Calu3 (cell line): Measurements from ENCODE around the gene KCNIP4. TPM values are rescaled to one million over a fixed set of nuclear protein-coding genes. Genes with fewer than 3 reads are reported as not detected.

Source experiments
- BruUV-seq: library from RNA; stranded (reverse); fragments of 400-500 nt; replicated peaks from 2 replicates; lab custom pipeline; 2021; lab: Mats Ljungman, UMichigan
- CTCF ChIA-PET: fragments of 300-600 bp; sonication (Branson Sonifier 250); formaldehyde crosslinking; loops from one replicate; lab custom pipeline; 2022; ENCODE audit warnings: antibody characterized with exemption; lab: Charles Lee
- DNase-seq: peaks from one replicate; pipeline ENCODE4 v3.0.0; 2022
- H3K27ac Mint-ChIP-seq: one replicate; pipeline ENCODE4 v1.8.0; 2022; ENCODE audit warnings: mixed read lengths; ENCODE audit not compliant: unreplicated experiment
- H3K27me3 Mint-ChIP-seq: one replicate; pipeline ENCODE4 v1.8.0; 2022; ENCODE audit warnings: mixed read lengths; ENCODE audit not compliant: unreplicated experiment
- H3K36me3 Mint-ChIP-seq: one replicate; pipeline ENCODE4 v1.8.0; 2022; ENCODE audit warnings: mild to moderate bottlenecking, moderate library complexity, mixed read lengths; ENCODE audit not compliant: insufficient read depth, unreplicated experiment
- H3K4me1 Mint-ChIP-seq: one replicate; pipeline ENCODE4 v1.8.0; 2022; ENCODE audit warnings: mild to moderate bottlenecking, low read depth, mixed read lengths; ENCODE audit not compliant: unreplicated experiment
- H3K4me3 Mint-ChIP-seq: one replicate; pipeline ENCODE4 v1.8.0; 2022; ENCODE audit warnings: mild to moderate bottlenecking, low read depth, moderate library complexity, mixed read lengths; ENCODE audit not compliant: unreplicated experiment
- H3K9me3 Mint-ChIP-seq: one replicate; pipeline ENCODE4 v1.8.0; 2022; ENCODE audit warnings: low read depth, mixed read lengths; ENCODE audit not compliant: unreplicated experiment
- intact Hi-C: fragments of 100-400 bp; cut with micrococcal nuclease; formaldehyde crosslinking; loops from one replicate; pipeline ENCODE4 v1.10.0; 2022; ENCODE audit not compliant: unreplicated experiment
- total RNA-seq: library from RNA; stranded (reverse); gene quantifications from 2 replicates; pipeline ENCODE4 v1.2.3, GENCODE V29; 2022
- TF ChIP-seq, protein P1 (sequence below): fragments of 200-600 bp; IDR thresholded peaks from one replicate; pipeline ENCODE4 v1.8.0; 2022; ENCODE audit warnings: antibody characterized with exemption; ENCODE audit not compliant: unreplicated experiment

Gene KCNIP4
- total RNA-seq, 1 experiment from 2014 or later: not detected

DNA sequence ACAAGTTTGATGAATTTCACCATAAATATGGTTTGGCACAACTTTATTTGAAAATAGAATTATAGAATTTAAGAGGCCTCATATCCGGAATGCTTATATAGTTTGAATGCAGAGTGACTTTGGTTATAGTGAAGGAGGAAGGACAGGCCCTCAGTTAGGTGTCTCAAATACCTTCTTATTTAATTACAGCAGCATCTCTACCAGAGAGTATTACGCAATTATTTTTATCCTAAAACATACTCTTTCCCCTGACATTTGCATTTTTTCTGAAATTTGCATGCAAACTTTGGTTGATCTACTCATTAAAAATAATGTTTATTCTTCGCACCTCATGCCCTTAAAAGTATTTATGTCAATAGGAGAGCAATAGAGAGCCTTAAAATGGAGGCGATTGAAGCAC lies 942.9 kb downstream of the KCNIP4 start:
- H3K27me3 Mint-ChIP-seq: no peaks in the 10 kb centered on the region
- no peak for DNase-seq
- no peaks in the 10 kb centered on the region for H3K4me1 Mint-ChIP-seq
- BruUV-seq: no TSS peak
- no peak overlapping the region for H3K4me3 Mint-ChIP-seq
- CTCF ChIA-PET: no interaction called here
- TF ChIP-seq, protein P1, sequence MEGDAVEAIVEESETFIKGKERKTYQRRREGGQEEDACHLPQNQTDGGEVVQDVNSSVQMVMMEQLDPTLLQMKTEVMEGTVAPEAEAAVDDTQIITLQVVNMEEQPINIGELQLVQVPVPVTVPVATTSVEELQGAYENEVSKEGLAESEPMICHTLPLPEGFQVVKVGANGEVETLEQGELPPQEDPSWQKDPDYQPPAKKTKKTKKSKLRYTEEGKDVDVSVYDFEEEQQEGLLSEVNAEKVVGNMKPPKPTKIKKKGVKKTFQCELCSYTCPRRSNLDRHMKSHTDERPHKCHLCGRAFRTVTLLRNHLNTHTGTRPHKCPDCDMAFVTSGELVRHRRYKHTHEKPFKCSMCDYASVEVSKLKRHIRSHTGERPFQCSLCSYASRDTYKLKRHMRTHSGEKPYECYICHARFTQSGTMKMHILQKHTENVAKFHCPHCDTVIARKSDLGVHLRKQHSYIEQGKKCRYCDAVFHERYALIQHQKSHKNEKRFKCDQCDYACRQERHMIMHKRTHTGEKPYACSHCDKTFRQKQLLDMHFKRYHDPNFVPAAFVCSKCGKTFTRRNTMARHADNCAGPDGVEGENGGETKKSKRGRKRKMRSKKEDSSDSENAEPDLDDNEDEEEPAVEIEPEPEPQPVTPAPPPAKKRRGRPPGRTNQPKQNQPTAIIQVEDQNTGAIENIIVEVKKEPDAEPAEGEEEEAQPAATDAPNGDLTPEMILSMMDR: no peak
- H3K27ac Mint-ChIP-seq: no peak overlapping the region
- H3K9me3 Mint-ChIP-seq: peaks cover 2% of the 10 kb centered on the region
- no peaks in the 10 kb centered on the region for H3K36me3 Mint-ChIP-seq
- intact Hi-C loops: no loop called here

DNA sequence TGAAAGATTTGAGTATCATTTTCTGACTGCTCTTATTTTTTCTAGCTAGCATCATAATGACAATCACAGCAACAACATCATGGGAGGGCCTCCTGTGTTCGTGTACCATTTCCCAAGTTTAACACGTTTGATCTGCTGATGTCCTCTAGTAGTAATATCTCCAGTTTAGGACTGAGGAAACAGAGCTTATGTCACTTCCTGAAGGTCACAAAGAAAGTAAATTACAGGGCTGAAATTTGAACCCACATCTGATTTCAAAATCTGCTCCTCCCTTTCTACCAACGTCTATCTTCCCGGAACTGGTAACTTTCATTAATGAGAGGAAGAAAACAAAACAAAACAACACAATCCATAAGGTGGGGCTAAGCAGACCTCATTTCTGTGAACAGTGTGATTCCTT lies 945.6 kb downstream of the KCNIP4 start:
- Mint-ChIP-seq H3K4me3 (no peak overlapping the region), H3K36me3 (no peaks in the 10 kb centered on the region)
- CTCF ChIA-PET: no interaction called here

DNA sequence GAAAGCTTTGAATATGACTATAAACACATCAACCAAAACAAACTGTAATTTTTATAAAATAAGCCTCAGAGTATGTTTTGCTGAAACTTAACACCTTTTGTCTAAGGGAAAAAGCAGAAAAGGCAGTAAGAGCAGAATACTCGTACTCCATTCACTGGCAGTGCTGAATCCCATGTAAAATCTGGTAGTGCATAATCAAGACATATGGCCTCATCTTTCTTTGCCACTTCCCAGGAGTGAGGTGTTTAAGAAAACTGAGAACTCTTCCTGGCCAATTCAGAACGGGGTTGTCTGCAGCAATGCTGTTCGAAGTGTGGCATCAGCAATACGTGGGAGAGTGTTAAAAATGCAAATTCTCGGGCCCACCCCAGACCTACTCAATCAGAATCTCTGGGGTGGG lies 946.3 kb downstream of the KCNIP4 start:
- TF ChIP-seq, protein P1: no peak
- CTCF ChIA-PET: no interaction called here
- H3K4me1 Mint-ChIP-seq: no peaks in the 10 kb centered on the region
- H3K4me3 Mint-ChIP-seq: no peak overlapping the region
- peaks cover 2% of the 10 kb centered on the region for H3K9me3 Mint-ChIP-seq
- no TSS peak for BruUV-seq
- intact Hi-C loops: no loop called here
- no peak for DNase-seq
- no peak overlapping the region for H3K27ac Mint-ChIP-seq
- H3K36me3 Mint-ChIP-seq: no peaks in the 10 kb centered on the region
- H3K27me3 Mint-ChIP-seq: no peaks in the 10 kb centered on the region

More for the DNA sequence above, 945.6 kb downstream of the KCNIP4 start:
- DNase-seq: no peak
- intact Hi-C loops: no loop called here
- peaks cover 2% of the 10 kb centered on the region for H3K9me3 Mint-ChIP-seq
- TF ChIP-seq, protein P1: no peak
- no peaks in the 10 kb centered on the region for H3K4me1 Mint-ChIP-seq
- no TSS peak for BruUV-seq
- no peaks in the 10 kb centered on the region for H3K27me3 Mint-ChIP-seq
- H3K27ac Mint-ChIP-seq: no peak overlapping the region

DNA sequence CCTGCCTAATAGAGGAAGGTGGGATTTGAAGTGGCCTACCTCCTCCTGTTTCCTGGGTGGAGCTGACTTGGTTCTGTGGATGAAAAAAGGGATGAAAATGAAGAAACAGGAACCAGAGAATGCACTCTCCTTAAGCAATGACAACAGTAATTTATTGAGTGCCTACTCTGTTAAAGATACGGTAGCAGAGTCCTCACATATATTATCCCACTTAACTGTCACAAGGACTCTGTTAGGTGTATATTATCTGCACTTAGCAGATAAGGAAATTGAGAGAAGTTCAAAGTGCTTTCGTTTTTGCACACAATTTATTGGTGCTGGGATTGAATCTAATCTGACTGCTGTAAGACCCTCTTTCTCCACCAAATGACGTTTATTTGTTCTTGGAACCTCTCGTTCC lies 947.1 kb downstream of the KCNIP4 start:
- Mint-ChIP-seq H3K4me1 (no peaks in the 10 kb centered on the region), H3K4me3 (no peak overlapping the region), H3K9me3 (peaks cover 2% of the 10 kb centered on the region), H3K27me3 (no peaks in the 10 kb centered on the region), H3K36me3 (no peaks in the 10 kb centered on the region), H3K27ac (no peak overlapping the region)
- intact Hi-C loops: no loop called here
- no TSS peak for BruUV-seq
- DNase-seq: no peak
- TF ChIP-seq, protein P1: no peak
- CTCF ChIA-PET: no interaction called here
